B cell (primary cell): ENCODE data around the gene SLC2A2. TPM values are rescaled to one million over a fixed set of nuclear protein-coding genes. Genes with fewer than 3 reads are reported as not detected.
"Not testable (repeated sequence)": the region's sequence is repeated elsewhere in the genome, so short reads cannot be mapped to it uniquely, and the experiment has no call there.

ENCODE experiments used
- ATAC-seq: fragments of 200-7000 bp; cut with Tn5 transposase; one replicate; pipeline ENCODE4 v1.10.0; 2021; ENCODE audit warnings: low read depth, mild to moderate bottlenecking, moderate number of reproducible peaks, moderate library complexity
- CTCF ChIA-PET: fragments of 350-600 bp; sonication (Branson Sonifier 250); formaldehyde crosslinking; loops from one replicate; lab custom pipeline; 2021; ENCODE audit warnings: antibody characterized with exemption, inconsistent platforms; lab: Charles Lee
- POLR2A ChIA-PET: fragments of 350-600 bp; sonication (Branson Sonifier 250); formaldehyde crosslinking; loops from one replicate; lab custom pipeline; 2021; ENCODE audit warnings: antibody characterized with exemption; lab: Charles Lee
- DNase-seq: peaks from one replicate; pipeline ENCODE4 v3.0.0; 2013
- H2AFZ ChIP-seq: 2 replicates; pipeline ENCODE4 v1.6.1; 2012; ENCODE audit warnings: mild to moderate bottlenecking, low read depth, low read length; ENCODE audit not compliant: insufficient read depth, poor library complexity, severe bottlenecking
- H3K27ac ChIP-seq, 2 donors: 1 replicate in 1 of 2; 2 replicates in 1 of 2; pipeline ENCODE4 v1.5.1; 2012 to 2013; ENCODE audit warnings: low read length in 2 of 2, mild to moderate bottlenecking in 2 of 2, moderate library complexity in 1 of 2
- H3K27me3 ChIP-seq, 4 experiments: fragments of 200-600 bp in 1 of 4; sonication (generic) in 1 of 4; replicated peaks in 1 of 4; 1 replicate in 2 of 4; 2 replicates in 2 of 4; pipeline versions ENCODE4 v1.6.1 to v1.7.0; 2013 to 2016; ENCODE audit warnings: low read length in 3 of 4, mild to moderate bottlenecking in 2 of 4, mixed read lengths in 1 of 4, moderate library complexity in 1 of 4; ENCODE audit not compliant: insufficient read depth in 4 of 4, control insufficient read depth in 3 of 4; ENCODE audit errors: control extremely low read depth in 1 of 4
- H3K36me3 ChIP-seq, 2 experiments: replicated peaks in 1 of 2; 1 replicate in 1 of 2; 2 replicates in 1 of 2; pipeline versions ENCODE4 v1.6.1 to v1.7.1; 2013; ENCODE audit warnings: low read length in 1 of 2; ENCODE audit not compliant: insufficient read depth in 2 of 2, control insufficient read depth in 1 of 2; ENCODE audit errors: control extremely low read depth in 1 of 2, extremely low read depth in 1 of 2
- H3K4me1 ChIP-seq, 2 donors: fragments of 200-600 bp in 1 of 2; sonication (generic) in 1 of 2; 1 replicate in 1 of 2; 2 replicates in 1 of 2; pipeline versions ENCODE4 v1.5.1 to v1.6.1; 2013 to 2017; ENCODE audit warnings: low read length in 2 of 2; ENCODE audit not compliant: control insufficient read depth in 2 of 2, insufficient read depth in 2 of 2
- H3K4me2 ChIP-seq: replicated peaks from 2 replicates; pipeline ENCODE3; 2012; ENCODE audit warnings: mild to moderate bottlenecking, low read depth, low read length; ENCODE audit not compliant: poor library complexity, severe bottlenecking
- H3K4me3 ChIP-seq, 5 experiments: fragments of 200-600 bp in 1 of 5; sonication (generic) in 1 of 5; 1 replicate in 3 of 5; 2 replicates in 2 of 5; pipeline versions ENCODE4 v1.5.1 to v1.7.0; 2011 to 2016; ENCODE audit warnings: low read length in 4 of 5, mild to moderate bottlenecking in 4 of 5, low read depth in 2 of 5, control low read depth in 1 of 5, moderate library complexity in 1 of 5; ENCODE audit not compliant: insufficient read depth in 1 of 5; ENCODE audit errors: control extremely low read depth in 1 of 5, extremely low read depth in 1 of 5
- H3K79me2 ChIP-seq: fragments of 200-600 bp; sonication (generic); one replicate; pipeline ENCODE4 v1.6.0; 2016; ENCODE audit warnings: low read length; ENCODE audit not compliant: control insufficient read depth, insufficient read depth
- H3K9ac ChIP-seq: fragments of 200-600 bp; sonication (generic); 2 replicates; pipeline ENCODE4 v1.6.1; 2017; ENCODE audit warnings: mild to moderate bottlenecking, low read length, moderate library complexity
- H3K9me3 ChIP-seq, 3 donors: one replicate each; pipeline versions ENCODE4 v1.6.1 to v1.7.1; 2013; ENCODE audit warnings: low read length in 2 of 3; ENCODE audit not compliant: control insufficient read depth in 2 of 3, insufficient read depth in 1 of 3; ENCODE audit errors: control extremely low read depth in 1 of 3
- H4K20me1 ChIP-seq: 2 replicates; pipeline ENCODE4 v1.6.0; 2012; ENCODE audit warnings: mild to moderate bottlenecking, low read length; ENCODE audit not compliant: insufficient read depth, control insufficient read depth, poor library complexity, severe bottlenecking
- H3K27ac Mint-ChIP-seq: one replicate; pipeline ENCODE4 v1.8.0; 2021; ENCODE audit warnings: mixed read lengths
- H3K27me3 Mint-ChIP-seq: one replicate; pipeline ENCODE4 v1.8.0; 2021; ENCODE audit warnings: mixed read lengths
- H3K4me1 Mint-ChIP-seq: one replicate; pipeline ENCODE4 v1.8.0; 2021; ENCODE audit warnings: mixed read lengths
- H3K4me3 Mint-ChIP-seq: one replicate; pipeline ENCODE4 v1.8.0; 2021; ENCODE audit warnings: mixed read lengths
- H3K9me3 Mint-ChIP-seq: one replicate; pipeline ENCODE4 v1.8.0; 2022; ENCODE audit warnings: mixed read lengths; ENCODE audit not compliant: insufficient read depth
- CTCF ChIP-seq: fragments of 200-600 bp; IDR thresholded peaks from one replicate; pipeline ENCODE4 v1.8.0; 2022; ENCODE audit warnings: antibody characterized with exemption, mild to moderate bottlenecking
- EZH2 ChIP-seq: IDR thresholded peaks from 2 replicates; pipeline ENCODE4 v1.6.1; 2012; ENCODE audit warnings: borderline replicate concordance, low read depth, mild to moderate bottlenecking, moderate library complexity, low read length; ENCODE audit not compliant: insufficient read depth, poor library complexity, severe bottlenecking
- WGBS: methylation state at CpG from one replicate; pipeline ENCODE4 v1.1.5; 2013; ENCODE audit warnings: missing lambda C conversion rate; ENCODE audit not compliant: insufficient coverage; 5-methylcytosine and 5-hydroxymethylcytosine counted together
- intact Hi-C: fragments of 100-400 bp; cut with micrococcal nuclease; formaldehyde crosslinking; loops from one replicate; pipeline ENCODE4 v1.10.0; 2022
- polyA plus RNA-seq: library from polyadenylated mRNA; depleted of rRNA; stranded (reverse); fragments of >200 nt; gene quantifications from 2 replicates; pipeline ENCODE4 v1.2.3, GENCODE V29; 2012
- total RNA-seq, 2 donors: library from RNA; stranded (reverse); fragments of 120-200 nt in 1 of 2; gene quantifications; 1 replicate in 1 of 2; 2 replicates in 1 of 2; pipeline versions ENCODE4 v1.2.3 to v1.2.4, GENCODE V29; 2013 to 2022

Gene SLC2A2
- total and polyA plus RNA-seq, 2 donors (not counting 1 experiment from before 2014, with no cell fraction given): not detected

GRCh38 chr3:170975283-170976189, 51.0 kb downstream of the SLC2A2 start:
- WGBS: 93% methylated on average over 14 of the region's 16 CpGs
- TF ChIP-seq EZH2: no peak
- no peaks in the 10 kb centered on the region for H3K79me2 ChIP-seq
- Mint-ChIP-seq H3K9me3 (no peaks in the 10 kb centered on the region), H3K27ac (no peak overlapping the region), H3K4me3 (no peak overlapping the region), H3K27me3 (peaks cover 22% of the 10 kb centered on the region), H3K4me1 (no peaks in the 10 kb centered on the region)
- H3K27me3 ChIP-seq: peaks cover 0 to 5% (median 0%) of the 10 kb centered on the region in 4 experiments
- ChIA-PET POLR2A (no interaction called here), CTCF (no interaction called here)
- no peaks in the 10 kb centered on the region for H3K9me3 ChIP-seq
- no peak overlapping the region for H3K27ac ChIP-seq
- ATAC-seq (no peak), DNase-seq (no peak)
- no peak overlapping the region for H3K4me2 ChIP-seq
- intact Hi-C loops: no loop called here
- H4K20me1 ChIP-seq: no peaks in the 10 kb centered on the region
- H3K4me3 ChIP-seq: no peak overlapping the region
- H3K36me3 ChIP-seq: no peaks in the 10 kb centered on the region
- no peak overlapping the region for H3K9ac ChIP-seq
- H2AFZ ChIP-seq: no peak overlapping the region
- H3K4me1 ChIP-seq: no peaks in the 10 kb centered on the region

- WGBS: 81% methylated on average over 9 of the region's 9 CpGs
- no peak overlapping the region for H2AFZ ChIP-seq
- ATAC-seq (no peak), DNase-seq (no peak)
- Mint-ChIP-seq H3K4me1 (no peaks in the 10 kb centered on the region), H3K4me3 (no peak overlapping the region), H3K27ac (no peak overlapping the region), H3K27me3 (peaks cover 22% of the 10 kb centered on the region), H3K9me3 (no peaks in the 10 kb centered on the region)
- no peaks in the 10 kb centered on the region for H3K79me2 ChIP-seq
- no peaks in the 10 kb centered on the region for H3K4me1 ChIP-seq
- peaks cover 0 to 5% (median 0%) of the 10 kb centered on the region in 4 experiments for H3K27me3 ChIP-seq
- intact Hi-C loops: no loop called here
- H3K9ac ChIP-seq: no peak overlapping the region
- ChIA-PET CTCF (interaction anchor here (0.6 kb wide), 1 partner anchor 389 kb away, joined by 3 read pairs; no protein-coding TSS in a partner anchor), POLR2A (no interaction called here)
- H3K9me3 ChIP-seq: no peaks in the 10 kb centered on the region
- H3K4me3 ChIP-seq: no peak overlapping the region
- H4K20me1 ChIP-seq: no peaks in the 10 kb centered on the region
- no peak for TF ChIP-seq EZH2
- no peak for TF ChIP-seq CTCF
- no peaks in the 10 kb centered on the region for H3K36me3 ChIP-seq
- H3K27ac ChIP-seq: no peak overlapping the region
- H3K4me2 ChIP-seq: no peak overlapping the region
These were observed 51.6 kb downstream of the SLC2A2 start for GRCh38 chr3:170974872-170975271.

- H3K9me3 ChIP-seq, H2AFZ ChIP-seq, intact Hi-C loops, H3K4me2 ChIP-seq, CTCF ChIA-PET, H3K9me3 Mint-ChIP-seq, H3K9ac ChIP-seq, H3K4me1 Mint-ChIP-seq, H3K4me3 ChIP-seq, ATAC-seq, H3K27ac Mint-ChIP-seq, H3K27me3 ChIP-seq, H3K79me2 ChIP-seq, H3K4me1 ChIP-seq, H3K4me3 Mint-ChIP-seq, POLR2A ChIA-PET, H3K27ac ChIP-seq, H4K20me1 ChIP-seq, H3K36me3 ChIP-seq, DNase-seq: not testable (repeated sequence)
- H3K27me3 Mint-ChIP-seq: peaks cover 22% of the 10 kb centered on the region
These were observed 53.6 kb downstream of the SLC2A2 start for GRCh38 chr3:170972917-170973316.
